HL-60 (cell line): ENCODE results near the gene SPATA25.
"Not testable (repeated sequence)": the region's sequence is repeated elsewhere in the genome, so short reads cannot be mapped to it uniquely, and the experiment has no call there.

Experiments
- CTCF ChIP-seq: IDR thresholded peaks from one replicate; pipeline ENCODE4 v1.5.1; 2011; ENCODE audit warnings: low read length, control low read depth, inconsistent platforms; ENCODE audit not compliant: insufficient read depth
- GABPA ChIP-seq: IDR thresholded peaks from 2 replicates; pipeline ENCODE4 v1.6.1; 2012; ENCODE audit warnings: low read depth
- POLR2AphosphoS5 ChIP-seq: IDR thresholded peaks from 2 replicates; pipeline ENCODE4 v1.6.1; 2012; ENCODE audit warnings: low read depth
- REST ChIP-seq: IDR thresholded peaks from 2 replicates; pipeline ENCODE4 v1.6.1; 2012; ENCODE audit warnings: low read depth; ENCODE audit not compliant: insufficient replicate concordance

DNA sequence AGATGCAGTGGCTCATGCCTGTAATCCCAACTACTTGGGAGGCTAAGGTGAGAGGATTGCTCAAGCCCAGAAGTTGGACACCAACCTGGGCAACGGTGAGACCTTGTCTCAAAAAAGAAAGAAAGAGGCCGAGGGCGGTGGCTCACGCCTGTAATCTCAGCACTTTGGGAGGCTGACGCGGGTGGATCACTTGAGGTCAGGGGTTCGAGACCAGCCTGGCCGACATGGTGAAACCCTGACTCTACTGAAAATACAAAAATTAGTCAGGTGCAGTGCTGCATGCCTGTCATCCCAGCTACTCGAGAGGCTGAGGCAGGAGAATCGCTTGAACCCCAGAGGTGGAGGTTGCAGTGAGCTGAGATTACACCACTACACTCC, 13.3 kb downstream of the SPATA25 start:
- TF ChIP-seq CTCF, GABPA, REST, POLR2AphosphoS5: not testable (repeated sequence)
